C4-2B (cell line): Measurements from ENCODE around the gene FAM81B.

Experiments
- H3K27ac ChIP-seq: fragments of 450-650 bp; 2 replicates; pipeline ENCODE4 v1.5.1; 2017
- ZFX ChIP-seq: fragments of 450-650 bp; IDR thresholded peaks from 2 replicates; pipeline ENCODE4 v1.6.1; 2017
- TF ChIP-seq, protein P1 (sequence below): fragments of 450-650 bp; conservative IDR thresholded peaks from 2 replicates; pipeline ENCODE4 v1.5.1; 2017; ENCODE audit warnings: mild to moderate bottlenecking

Gene FAM81B

GRCh38 chr5:95471487-95471886, 80.3 kb downstream of the FAM81B start:
- no peak overlapping the region for H3K27ac ChIP-seq
- no peak for TF ChIP-seq ZFX
- TF ChIP-seq, protein P1, sequence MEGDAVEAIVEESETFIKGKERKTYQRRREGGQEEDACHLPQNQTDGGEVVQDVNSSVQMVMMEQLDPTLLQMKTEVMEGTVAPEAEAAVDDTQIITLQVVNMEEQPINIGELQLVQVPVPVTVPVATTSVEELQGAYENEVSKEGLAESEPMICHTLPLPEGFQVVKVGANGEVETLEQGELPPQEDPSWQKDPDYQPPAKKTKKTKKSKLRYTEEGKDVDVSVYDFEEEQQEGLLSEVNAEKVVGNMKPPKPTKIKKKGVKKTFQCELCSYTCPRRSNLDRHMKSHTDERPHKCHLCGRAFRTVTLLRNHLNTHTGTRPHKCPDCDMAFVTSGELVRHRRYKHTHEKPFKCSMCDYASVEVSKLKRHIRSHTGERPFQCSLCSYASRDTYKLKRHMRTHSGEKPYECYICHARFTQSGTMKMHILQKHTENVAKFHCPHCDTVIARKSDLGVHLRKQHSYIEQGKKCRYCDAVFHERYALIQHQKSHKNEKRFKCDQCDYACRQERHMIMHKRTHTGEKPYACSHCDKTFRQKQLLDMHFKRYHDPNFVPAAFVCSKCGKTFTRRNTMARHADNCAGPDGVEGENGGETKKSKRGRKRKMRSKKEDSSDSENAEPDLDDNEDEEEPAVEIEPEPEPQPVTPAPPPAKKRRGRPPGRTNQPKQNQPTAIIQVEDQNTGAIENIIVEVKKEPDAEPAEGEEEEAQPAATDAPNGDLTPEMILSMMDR = no peak

DNA sequence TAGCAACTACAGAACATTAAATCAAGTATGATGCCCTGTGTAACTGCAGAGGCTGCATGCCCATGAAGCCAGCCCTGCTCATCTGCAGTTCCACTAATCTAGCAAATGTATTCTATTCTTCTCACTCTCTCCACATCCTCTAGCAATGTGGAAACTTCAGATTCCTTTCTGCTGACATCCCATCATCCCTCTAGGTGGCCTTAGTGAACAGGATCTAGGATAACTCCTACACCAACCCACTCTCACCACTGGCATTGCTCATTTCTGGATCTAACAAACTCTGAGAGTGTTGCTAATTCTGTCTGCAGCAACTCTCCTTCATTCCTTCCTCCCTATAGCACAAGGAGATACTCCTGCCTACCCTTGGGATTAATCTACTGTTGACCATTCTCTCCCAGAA, 80.8 kb downstream of the FAM81B start:
- no peak for TF ChIP-seq ZFX
- TF ChIP-seq, protein P1 = no peak

GRCh38 chr5:95484421-95484820, 93.3 kb downstream of the FAM81B start:
- no peak for TF ChIP-seq ZFX
- TF ChIP-seq, protein P1 = no peak

More for the DNA sequence above, 80.8 kb downstream of the FAM81B start:
- H3K27ac ChIP-seq = no peak overlapping the region

DNA sequence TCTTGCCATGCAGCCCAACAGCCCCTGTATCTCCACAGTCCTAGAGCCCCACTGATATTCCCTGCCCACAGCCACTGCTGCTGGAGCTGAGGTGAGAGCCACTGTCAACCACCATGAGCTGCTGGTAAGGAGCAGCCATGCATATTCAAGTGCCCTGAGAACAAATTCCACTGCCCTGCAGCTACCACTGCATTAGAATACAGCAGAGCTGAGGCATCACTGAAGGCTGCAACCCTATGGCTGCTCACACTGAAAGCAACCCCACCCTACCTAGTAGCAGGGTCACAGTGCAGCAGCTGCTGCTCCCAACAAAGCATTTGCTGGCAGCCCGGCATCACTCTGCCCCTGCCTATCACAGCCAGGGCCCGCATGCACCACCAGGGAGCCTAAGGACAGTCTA, 95.0 kb downstream of the FAM81B start:
- no peak for TF ChIP-seq ZFX
- TF ChIP-seq, protein P1 = no peak
- no peak overlapping the region for H3K27ac ChIP-seq

More at GRCh38 chr5:95484421-95484820, 93.3 kb downstream of the FAM81B start:
- H3K27ac ChIP-seq = no peak overlapping the region

GRCh38 chr5:95487880-95488279, 96.7 kb downstream of the FAM81B start:
- TF ChIP-seq ZFX = no peak
- TF ChIP-seq, protein P1 = no peak
- H3K27ac ChIP-seq = no peak overlapping the region
